GM18868 (cell line): Measurements from ENCODE around the gene ACAA1.
"Not testable (repeated sequence)": the region's sequence is repeated elsewhere in the genome, so short reads cannot be mapped to it uniquely, and the experiment has no call there.

Experiments used
- ATAC-seq: cut with Tn5 transposase; IDR thresholded peaks from one replicate; pipeline ENCODE4 v1.9.1; 2021; ENCODE audit warnings: mild to moderate bottlenecking, moderate library complexity; ENCODE audit not compliant: unreplicated experiment

Gene ACAA1

DNA sequence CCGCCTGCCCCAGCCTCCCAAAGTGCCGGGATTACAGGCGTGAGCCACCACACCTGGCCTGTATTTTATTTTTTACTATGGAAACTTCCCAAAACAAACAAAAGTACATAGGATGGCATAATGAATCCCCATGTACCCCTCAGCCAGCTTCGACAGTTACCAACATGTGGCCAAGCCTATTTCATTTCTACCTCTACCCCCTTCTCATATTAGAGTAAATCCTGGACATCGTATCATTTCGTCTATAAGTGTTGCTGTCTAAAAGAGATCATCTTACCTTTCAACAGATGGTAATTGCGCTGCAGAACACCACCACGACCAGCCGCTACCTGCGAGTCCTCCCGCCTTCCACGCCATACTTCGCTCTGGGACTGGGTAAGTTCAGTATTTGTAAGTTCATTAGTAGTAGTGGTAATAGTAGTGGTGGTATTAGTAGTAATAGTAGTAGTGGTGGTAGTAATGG lies 53.0 kb downstream of the ACAA1 start:
- ATAC-seq, result no peak

DNA sequence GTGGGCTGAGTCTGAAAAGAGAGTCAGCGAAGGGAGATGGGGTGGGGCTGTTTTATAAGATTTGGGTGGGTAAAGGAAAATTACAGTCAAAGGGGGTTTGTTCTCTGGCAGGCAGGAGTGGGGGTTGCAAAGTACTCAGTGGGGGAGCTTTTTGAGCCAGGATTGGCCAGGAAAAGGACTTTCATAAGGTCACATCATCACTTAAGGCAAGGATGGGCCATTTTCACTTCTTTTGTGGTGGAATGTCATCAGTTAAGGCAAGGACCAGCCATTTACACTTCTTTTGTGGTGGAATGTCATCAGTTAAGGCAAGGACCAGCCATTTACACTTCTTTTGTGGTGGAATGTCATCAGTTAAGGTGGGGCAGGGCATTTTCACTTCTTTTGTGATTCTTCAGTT lies 53.7 kb downstream of the ACAA1 start:
- not testable (repeated sequence) for ATAC-seq

DNA sequence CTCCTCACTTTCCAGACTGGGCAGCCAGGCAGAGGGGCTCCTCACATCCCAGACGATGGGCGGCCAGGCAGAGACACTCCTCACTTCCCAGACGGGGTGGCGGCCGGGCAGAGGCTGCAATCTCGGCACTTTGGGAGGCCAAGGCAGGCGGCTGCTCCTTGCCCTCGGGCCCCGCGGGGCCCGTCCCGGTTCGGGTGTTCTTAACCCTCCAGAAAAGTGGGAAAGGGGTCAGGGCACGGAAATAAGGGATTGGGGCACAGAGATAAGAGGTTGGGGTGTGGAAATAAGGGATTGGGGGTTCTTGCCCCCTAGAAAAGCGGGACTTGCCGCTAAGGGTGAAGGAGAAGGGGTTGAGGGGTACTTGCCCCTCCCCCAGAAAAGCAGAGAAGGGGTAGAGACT lies 54.6 kb downstream of the ACAA1 start:
- not testable (repeated sequence) for ATAC-seq

DNA sequence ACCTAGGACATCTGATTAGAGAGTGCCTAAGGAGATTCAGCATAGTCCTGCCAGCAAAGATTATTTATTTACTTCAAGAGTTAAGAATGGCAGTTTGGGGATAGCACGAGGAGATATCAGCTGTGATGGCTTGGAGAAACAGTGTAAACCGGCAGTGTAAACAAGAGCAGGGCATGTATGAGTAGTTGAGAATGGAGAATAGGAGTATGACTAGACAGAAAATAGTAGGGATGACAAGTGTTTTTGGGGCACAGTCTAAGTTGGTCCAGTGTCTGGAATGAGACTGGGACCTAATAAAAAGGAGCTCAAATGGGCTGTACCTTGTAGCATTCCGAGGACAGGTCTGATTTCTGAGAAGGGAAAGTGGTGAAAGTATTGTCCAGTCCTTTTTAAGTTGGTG lies 59.9 kb downstream of the ACAA1 start:
- not testable (repeated sequence) for ATAC-seq
